ENCODE data around the gene GPR17. TPM values are rescaled to one million over a fixed set of nuclear protein-coding genes. Genes with fewer than 3 reads are reported as not detected.

GPR17 gene
- total RNA-seq, 2 experiments from 2014 or later, result not detected

- POLR2A ChIA-PET, result interaction anchor here (1.0 kb wide), 1 partner anchor 38 kb away, joined by 3 read pairs; no protein-coding TSS in a partner anchor
- Mint-ChIP-seq H3K36me3 (ENCODE audit: low read depth) (peaks cover 3% of the 10 kb centered on the region), H3K9me3 (peaks cover 6% of the 10 kb centered on the region), H3K4me1 (ENCODE audit: low read depth) (peaks cover 3% of the 10 kb centered on the region), H3K4me3 (no peak overlapping the region), H3K27ac (no peak overlapping the region), H3K27me3 (no peaks in the 10 kb centered on the region)
- CTCF ChIA-PET, result interaction anchor here (4.9 kb wide), 1 partner anchor 16 kb away, joined by 35 read pairs; no protein-coding TSS in a partner anchor
- intact Hi-C loops (cut with micrococcal nuclease), result no loop called here
- DNase-seq, result no peak
- no peak for ATAC-seq
- TF ChIP-seq, protein P1, sequence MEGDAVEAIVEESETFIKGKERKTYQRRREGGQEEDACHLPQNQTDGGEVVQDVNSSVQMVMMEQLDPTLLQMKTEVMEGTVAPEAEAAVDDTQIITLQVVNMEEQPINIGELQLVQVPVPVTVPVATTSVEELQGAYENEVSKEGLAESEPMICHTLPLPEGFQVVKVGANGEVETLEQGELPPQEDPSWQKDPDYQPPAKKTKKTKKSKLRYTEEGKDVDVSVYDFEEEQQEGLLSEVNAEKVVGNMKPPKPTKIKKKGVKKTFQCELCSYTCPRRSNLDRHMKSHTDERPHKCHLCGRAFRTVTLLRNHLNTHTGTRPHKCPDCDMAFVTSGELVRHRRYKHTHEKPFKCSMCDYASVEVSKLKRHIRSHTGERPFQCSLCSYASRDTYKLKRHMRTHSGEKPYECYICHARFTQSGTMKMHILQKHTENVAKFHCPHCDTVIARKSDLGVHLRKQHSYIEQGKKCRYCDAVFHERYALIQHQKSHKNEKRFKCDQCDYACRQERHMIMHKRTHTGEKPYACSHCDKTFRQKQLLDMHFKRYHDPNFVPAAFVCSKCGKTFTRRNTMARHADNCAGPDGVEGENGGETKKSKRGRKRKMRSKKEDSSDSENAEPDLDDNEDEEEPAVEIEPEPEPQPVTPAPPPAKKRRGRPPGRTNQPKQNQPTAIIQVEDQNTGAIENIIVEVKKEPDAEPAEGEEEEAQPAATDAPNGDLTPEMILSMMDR (IDR thresholded peaks at IDR 0.05), result no peak
Observed at GRCh38 chr2:127607399-127607908, 38.5 kb upstream of the GPR17 start.

- H3K36me3 Mint-ChIP-seq (ENCODE audit: low read depth), result no peaks in the 10 kb centered on the region
- no peak overlapping the region for H3K4me3 Mint-ChIP-seq
- H3K27ac Mint-ChIP-seq, result no peak overlapping the region
- ChIA-PET CTCF (interaction anchor here (1.4 to 4.9 kb wide), 2 partner anchors 9 to 17 kb away, joined by 3 to 35 read pairs; no protein-coding TSS in a partner anchor), POLR2A (interaction anchor here (1.0 kb wide), 1 partner anchor 37 kb away, joined by 3 read pairs; no protein-coding TSS in a partner anchor)
- ATAC-seq, result peak; percentile 17
- H3K27me3 Mint-ChIP-seq, result no peaks in the 10 kb centered on the region
- intact Hi-C loops (cut with micrococcal nuclease), result no loop called here
- H3K4me1 Mint-ChIP-seq (ENCODE audit: low read depth), result peaks cover 3% of the 10 kb centered on the region
- no peak for DNase-seq
- TF ChIP-seq, protein P1 (IDR thresholded peaks at IDR 0.05), result no peak
- H3K9me3 Mint-ChIP-seq, result peaks cover 5% of the 10 kb centered on the region
Observed at GRCh38 chr2:127608061-127609030, 37.6 kb upstream of the GPR17 start.

GRCh38 chr2:127609031-127609751 is 36.8 kb upstream of the GPR17 start:
- peak; percentile 17 for ATAC-seq
- no peaks in the 10 kb centered on the region for H3K27me3 Mint-ChIP-seq
- POLR2A ChIA-PET, result no interaction called here
- intact Hi-C loops (cut with micrococcal nuclease), result no loop called here
- CTCF ChIA-PET, result interaction anchor here (0.8 to 4.9 kb wide), 4 partner anchors 10 to 41 kb away, joined by 3 to 35 read pairs (median 3); no protein-coding TSS in a partner anchor
- peaks cover 5% of the 10 kb centered on the region for H3K9me3 Mint-ChIP-seq
- H3K36me3 Mint-ChIP-seq (ENCODE audit: low read depth), result no peaks in the 10 kb centered on the region
- peaks cover 3% of the 10 kb centered on the region for H3K4me1 Mint-ChIP-seq (ENCODE audit: low read depth)
- no peak overlapping the region for H3K4me3 Mint-ChIP-seq
- DNase-seq, result no peak
- TF ChIP-seq, protein P1 (IDR thresholded peaks at IDR 0.05), result no peak
- H3K27ac Mint-ChIP-seq, result no peak overlapping the region

- no peaks in the 10 kb centered on the region for H3K36me3 Mint-ChIP-seq (ENCODE audit: low read depth)
- POLR2A ChIA-PET, result interaction anchor here (1.2 kb wide), 1 partner anchor 31 kb away, joined by 3 read pairs; no protein-coding TSS in a partner anchor
- intact Hi-C loops (cut with micrococcal nuclease), result no loop called here
Observed at GRCh38 chr2:127609818-127610217, 36.1 kb upstream of the GPR17 start.

More at GRCh38 chr2:127609818-127610217, 36.1 kb upstream of the GPR17 start:
- ATAC-seq, result no peak
- H3K27me3 Mint-ChIP-seq, result no peaks in the 10 kb centered on the region
- H3K27ac Mint-ChIP-seq, result no peak overlapping the region
- H3K4me3 Mint-ChIP-seq, result no peak overlapping the region
- CTCF ChIA-PET, result interaction anchor here (0.6 to 4.9 kb wide), 6 partner anchors 10 to 118 kb away, joined by 3 to 35 read pairs (median 3); no protein-coding TSS in a partner anchor
- DNase-seq, result no peak
- peaks cover 5% of the 10 kb centered on the region for H3K9me3 Mint-ChIP-seq
- TF ChIP-seq, protein P1 (IDR thresholded peaks at IDR 0.05), result no peak
- peaks cover 3% of the 10 kb centered on the region for H3K4me1 Mint-ChIP-seq (ENCODE audit: low read depth)
